ENCODE results near the gene ST6GALNAC6.

ST6GALNAC6 gene

GRCh38 chr9:127899128-127899943, at the start of gene ST6GALNAC6:
Gene ST6GALNAC6 (minus strand): TSS chr9:127899603. CDS start chr9:127897981, 1,622 bp downstream.
- peak; percentile 86 for DNase-seq (ENCODE audit: low spot score)

GRCh38 chr9:127947841-127948710, 48.7 kb upstream of the ST6GALNAC6 start:
- DNase-seq (ENCODE audit: low spot score), result no peak

GRCh38 chr9:127946728-127947127, 47.3 kb upstream of the ST6GALNAC6 start:
- DNase-seq (ENCODE audit: low spot score), result no peak

GRCh38 chr9:127945942-127946341, 46.5 kb upstream of the ST6GALNAC6 start:
- DNase-seq (ENCODE audit: low spot score), result no peak

GRCh38 chr9:127945338-127945737, 45.9 kb upstream of the ST6GALNAC6 start:
- DNase-seq (ENCODE audit: low spot score), result no peak

GRCh38 chr9:127944586-127945218, 45.3 kb upstream of the ST6GALNAC6 start:
- DNase-seq (ENCODE audit: low spot score), result no peak

- DNase-seq (ENCODE audit: low spot score), result no peak
Observed at GRCh38 chr9:127943731-127944144, 44.3 kb upstream of the ST6GALNAC6 start.

- no peak for DNase-seq (ENCODE audit: low spot score)
Observed at GRCh38 chr9:127943011-127943662, 43.7 kb upstream of the ST6GALNAC6 start.

GRCh38 chr9:127942216-127943010, 43.0 kb upstream of the ST6GALNAC6 start:
- DNase-seq (ENCODE audit: low spot score), result no peak

GRCh38 chr9:127941961-127942215, 42.5 kb upstream of the ST6GALNAC6 start:
- DNase-seq (ENCODE audit: low spot score), result no peak

GRCh38 chr9:127941062-127941960, 41.9 kb upstream of the ST6GALNAC6 start:
- DNase-seq (ENCODE audit: low spot score), result no peak

GRCh38 chr9:127940593-127940992, 41.2 kb upstream of the ST6GALNAC6 start:
- DNase-seq (ENCODE audit: low spot score), result no peak

- no peak for DNase-seq (ENCODE audit: low spot score)
Observed at GRCh38 chr9:127938298-127938690, 38.9 kb upstream of the ST6GALNAC6 start.

- DNase-seq (ENCODE audit: low spot score), result peak; percentile 88
Observed at GRCh38 chr9:127937388-127938297, 38.2 kb upstream of the ST6GALNAC6 start, which contains the start of gene DPM2. Gene DPM2 (minus strand): TSS chr9:127937854. CDS start chr9:127937820, 34 bp downstream.

- no peak for DNase-seq (ENCODE audit: low spot score)
Observed at GRCh38 chr9:127937056-127937387, 37.6 kb upstream of the ST6GALNAC6 start.

GRCh38 chr9:127936347-127936852, 37.0 kb upstream of the ST6GALNAC6 start:
- no peak for DNase-seq (ENCODE audit: low spot score)

- no peak for DNase-seq (ENCODE audit: low spot score)
Observed at GRCh38 chr9:127935765-127936221, 36.4 kb upstream of the ST6GALNAC6 start.

GRCh38 chr9:127934986-127935385, 35.6 kb upstream of the ST6GALNAC6 start:
- no peak for DNase-seq (ENCODE audit: low spot score)

- DNase-seq (ENCODE audit: low spot score), result no peak
Observed at GRCh38 chr9:127934248-127934647, 34.8 kb upstream of the ST6GALNAC6 start.

Data from left forelimb (tissue), 1 donor.